ENCODE measurements around the gene REM1.
A peak's percentile ranks its signal among the peaks of the same experiment; 100 is the strongest.
"Not testable (repeated sequence)": the region's sequence is repeated elsewhere in the genome, so short reads cannot be mapped to it uniquely, and the experiment has no call there.

Gene REM1

GRCh38 chr20:31449511-31450414 lies 25.3 kb upstream of the REM1 start:
- DNase-seq (ENCODE audit: low read depth), result no peak
- TF ChIP-seq CTCF (IDR thresholded peaks at IDR 0.05; ENCODE audit: control insufficient read depth, extremely low read depth, insufficient read depth), result no peak

GRCh38 chr20:31452575-31452974 lies 22.5 kb upstream of the REM1 start:
- DNase-seq (ENCODE audit: low read depth), result no peak
- no peak overlapping the region for H3K4me3 ChIP-seq (ENCODE audit: low read depth, low read length)
- no peak for TF ChIP-seq CTCF (IDR thresholded peaks at IDR 0.05; ENCODE audit: control insufficient read depth, extremely low read depth, insufficient read depth)

More at GRCh38 chr20:31449511-31450414, 25.3 kb upstream of the REM1 start:
- no peak overlapping the region for H3K4me3 ChIP-seq (ENCODE audit: low read depth, low read length)

- no peak overlapping the region for H3K4me3 ChIP-seq (ENCODE audit: low read depth, low read length)
- DNase-seq (ENCODE audit: low read depth), result no peak
- 0 out of 2 replicates have a peak, but pooled peaks have one; percentile 11 for TF ChIP-seq CTCF (IDR thresholded peaks at IDR 0.05; ENCODE audit: control insufficient read depth, extremely low read depth, insufficient read depth)
These were observed 20.7 kb upstream of the REM1 start for GRCh38 chr20:31454361-31454760.

GRCh38 chr20:31470946-31471345 lies 4.1 kb upstream of the REM1 start:
- DNase-seq (ENCODE audit: low read depth); H3K4me3 ChIP-seq (ENCODE audit: low read depth, low read length): not testable (repeated sequence)

- TF ChIP-seq CTCF (IDR thresholded peaks at IDR 0.05; ENCODE audit: control insufficient read depth, extremely low read depth, insufficient read depth), result no peak
- DNase-seq (ENCODE audit: low read depth), result no peak
These were observed 2.4 kb upstream of the REM1 start for GRCh38 chr20:31472395-31473330.

GRCh38 chr20:31473331-31474096 lies 1.6 kb upstream of the REM1 start:
- DNase-seq (ENCODE audit: low read depth), result no peak
- no peak for TF ChIP-seq CTCF (IDR thresholded peaks at IDR 0.05; ENCODE audit: control insufficient read depth, extremely low read depth, insufficient read depth)

More at GRCh38 chr20:31472395-31473330, 2.4 kb upstream of the REM1 start:
- no peak overlapping the region for H3K4me3 ChIP-seq (ENCODE audit: low read depth, low read length)

More at GRCh38 chr20:31473331-31474096, 1.6 kb upstream of the REM1 start:
- H3K4me3 ChIP-seq (ENCODE audit: low read depth, low read length), result no peak overlapping the region
